Mucosa of gallbladder (tissue), 1 donor: ENCODE results near the gene TRMT112. TPM values are rescaled to one million over a fixed set of nuclear protein-coding genes. Genes with fewer than 3 reads are reported as not detected.
"Not testable (repeated sequence)": the region's sequence is repeated elsewhere in the genome, so short reads cannot be mapped to it uniquely, and the experiment has no call there.

ENCODE experiments used
- DNase-seq: peaks from one replicate; pipeline ENCODE4 v3.0.0-alpha.2; 2020; ENCODE audit warnings: low spot score
- total RNA-seq: library from RNA; stranded (reverse); gene quantifications from one replicate; pipeline ENCODE4 v1.2.1, GENCODE V29; 2021
- donor health status: DM: no; HTN: no; CAD: no.

TRMT112 gene
- total RNA-seq, 1 donor from 2014 or later, result 126 TPM

- DNase-seq, result peak; percentile 77
These were observed 14.4 kb upstream of the TRMT112 start for GRCh38 chr11:64331569-64332371.

GRCh38 chr11:64330888-64331287 is 13.5 kb upstream of the TRMT112 start:
- DNase-seq, result no peak

GRCh38 chr11:64327993-64328392 is 10.6 kb upstream of the TRMT112 start:
- no peak for DNase-seq

- no peak for DNase-seq
These were observed 10.0 kb upstream of the TRMT112 start for GRCh38 chr11:64327375-64327774.

GRCh38 chr11:64324692-64325469 is 7.5 kb upstream of the TRMT112 start:
- no peak for DNase-seq

GRCh38 chr11:64323984-64324383 is 6.6 kb upstream of the TRMT112 start:
- not testable (repeated sequence) for DNase-seq

GRCh38 chr11:64323373-64323772 is 6.0 kb upstream of the TRMT112 start:
- no peak for DNase-seq

GRCh38 chr11:64322925-64323260 is 5.5 kb upstream of the TRMT112 start:
- no peak for DNase-seq

- no peak for DNase-seq
These were observed 4.2 kb upstream of the TRMT112 start for GRCh38 chr11:64321533-64321932.

GRCh38 chr11:64321026-64321425 is 3.7 kb upstream of the TRMT112 start:
- no peak for DNase-seq

- DNase-seq, result no peak
These were observed 3.2 kb upstream of the TRMT112 start for GRCh38 chr11:64320556-64320955.

- no peak for DNase-seq
These were observed 1.7 kb upstream of the TRMT112 start for GRCh38 chr11:64318766-64319761.

GRCh38 chr11:64317961-64318765 is 804 bp upstream of the TRMT112 start, which contains the start of gene PRDX5:
Gene PRDX5 (plus strand): TSS chr11:64318121. CDS start chr11:64318216, 95 bp downstream.
- DNase-seq, result peak; percentile 97

- peak; percentile 44 for DNase-seq
These were observed 561 bp downstream of the TRMT112 start for GRCh38 chr11:64316672-64317324.

- DNase-seq, result not testable (repeated sequence)
These were observed 1.5 kb downstream of the TRMT112 start for GRCh38 chr11:64315667-64316526.

GRCh38 chr11:64314805-64315561 is 2.4 kb downstream of the TRMT112 start:
- no peak for DNase-seq

- no peak for DNase-seq
These were observed 3.1 kb downstream of the TRMT112 start for GRCh38 chr11:64314146-64314804.
